Activated naive CD4-positive, alpha-beta T cell treated with anti-CD3 and anti-CD28 coated beads, Interleukin-2, amount 10 ng/mL, durations not matched to agents 7 days and 5 days (primary cell): Measurements from ENCODE around the gene SLC1A3.
A peak's percentile ranks its signal among the peaks of the same experiment; 100 is the strongest.

Experiments used
- CTCF ChIA-PET: fragments of 350-600 bp; sonication (Branson Sonifier 250); formaldehyde crosslinking; loops from one replicate; lab custom pipeline; 2021; ENCODE audit warnings: antibody characterized with exemption; lab: Charles Lee
- DNase-seq: peaks from one replicate; pipeline ENCODE4 v3.0.0-alpha.2; 2020
- H3K27ac Mint-ChIP-seq: one replicate; pipeline ENCODE4 v1.8.0; 2021; ENCODE audit warnings: mild to moderate bottlenecking, moderate library complexity, mixed read lengths
- H3K27me3 Mint-ChIP-seq: one replicate; pipeline ENCODE4 v1.8.0; 2021; ENCODE audit warnings: mild to moderate bottlenecking, mixed read lengths
- H3K36me3 Mint-ChIP-seq: one replicate; pipeline ENCODE4 v1.8.0; 2021; ENCODE audit warnings: mixed read lengths
- H3K4me1 Mint-ChIP-seq: one replicate; pipeline ENCODE4 v1.8.0; 2021; ENCODE audit warnings: mixed read lengths
- H3K4me3 Mint-ChIP-seq: one replicate; pipeline ENCODE4 v1.8.0; 2021; ENCODE audit warnings: mild to moderate bottlenecking, moderate library complexity, mixed read lengths
- H3K9me3 Mint-ChIP-seq: one replicate; pipeline ENCODE4 v1.8.0; 2021; ENCODE audit warnings: mixed read lengths

Gene SLC1A3

GRCh38 chr5:36705055-36705454, 98.6 kb downstream of the SLC1A3 start:
- Mint-ChIP-seq H3K27me3 (peaks cover 10% of the 10 kb centered on the region), H3K36me3 (no peaks in the 10 kb centered on the region), H3K27ac (no peak overlapping the region), H3K4me1 (no peaks in the 10 kb centered on the region), H3K4me3 (no peak overlapping the region), H3K9me3 (peaks cover 3% of the 10 kb centered on the region)
- CTCF ChIA-PET = no interaction called here
- no peak for DNase-seq

GRCh38 chr5:36706662-36707061, 100.3 kb downstream of the SLC1A3 start:
- DNase-seq = no peak
- Mint-ChIP-seq H3K36me3 (no peaks in the 10 kb centered on the region), H3K27me3 (peaks cover 6% of the 10 kb centered on the region), H3K27ac (no peak overlapping the region), H3K9me3 (peaks cover 3% of the 10 kb centered on the region), H3K4me1 (no peaks in the 10 kb centered on the region), H3K4me3 (no peak overlapping the region)
- CTCF ChIA-PET = interaction anchor here (1.0 kb wide), 1 partner anchor 16 kb away, joined by 3 read pairs; no protein-coding TSS in a partner anchor

DNA sequence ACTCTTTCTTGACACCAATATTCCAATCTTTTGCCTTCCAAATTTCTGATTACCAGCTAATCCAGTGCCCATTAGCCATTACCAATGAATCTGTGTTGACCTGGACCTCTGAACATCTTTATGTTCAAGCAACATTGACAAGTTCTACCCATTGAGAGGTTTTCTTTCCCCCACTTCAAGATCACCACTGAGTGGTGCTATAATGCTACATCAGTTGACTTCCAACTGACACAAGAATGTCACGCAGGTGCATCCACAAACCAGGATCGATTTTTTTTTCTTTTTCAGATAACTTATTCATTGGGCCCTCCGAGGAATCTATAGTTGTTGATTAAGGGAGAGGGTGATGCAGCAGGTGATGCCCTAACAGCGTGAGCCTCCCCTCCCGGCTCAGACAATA, 102.6 kb downstream of the SLC1A3 start:
- no peak overlapping the region for H3K27ac Mint-ChIP-seq
- H3K4me3 Mint-ChIP-seq = no peak overlapping the region
- peaks cover 3% of the 10 kb centered on the region for H3K27me3 Mint-ChIP-seq
- no peaks in the 10 kb centered on the region for H3K36me3 Mint-ChIP-seq
- CTCF ChIA-PET = interaction anchor here (1.1 to 1.3 kb wide), 2 partner anchors 13 to 18 kb away, joined by 3 to 5 read pairs; no protein-coding TSS in a partner anchor
- H3K4me1 Mint-ChIP-seq = no peaks in the 10 kb centered on the region
- no peak for DNase-seq
- H3K9me3 Mint-ChIP-seq = peaks cover 3% of the 10 kb centered on the region

GRCh38 chr5:36710039-36710438, 103.6 kb downstream of the SLC1A3 start:
- Mint-ChIP-seq H3K36me3 (no peaks in the 10 kb centered on the region), H3K27ac (no peak overlapping the region), H3K4me1 (no peaks in the 10 kb centered on the region), H3K4me3 (no peak overlapping the region), H3K27me3 (peaks cover 3% of the 10 kb centered on the region), H3K9me3 (peaks cover 3% of the 10 kb centered on the region)
- CTCF ChIA-PET = interaction anchor here (1.1 to 1.3 kb wide), 3 partner anchors 13 to 19 kb away, joined by 3 to 5 read pairs (median 3); no protein-coding TSS in a partner anchor
- DNase-seq = no peak

- H3K27me3 Mint-ChIP-seq = peaks cover 2% of the 10 kb centered on the region
- no peak for DNase-seq
- H3K9me3 Mint-ChIP-seq = peaks cover 2% of the 10 kb centered on the region
- no peak overlapping the region for H3K27ac Mint-ChIP-seq
- no peaks in the 10 kb centered on the region for H3K4me1 Mint-ChIP-seq
- H3K36me3 Mint-ChIP-seq = no peaks in the 10 kb centered on the region
- no peak overlapping the region for H3K4me3 Mint-ChIP-seq
- CTCF ChIA-PET = interaction anchor here (1.3 kb wide), 1 partner anchor 17 kb away, joined by 3 read pairs; no protein-coding TSS in a partner anchor
Observed at GRCh38 chr5:36712706-36713105, 106.3 kb downstream of the SLC1A3 start.

- CTCF ChIA-PET = interaction anchor here (1.3 kb wide), 1 partner anchor 18 kb away, joined by 3 read pairs; no protein-coding TSS in a partner anchor
- Mint-ChIP-seq H3K4me1 (no peaks in the 10 kb centered on the region), H3K4me3 (no peak overlapping the region), H3K9me3 (no peaks in the 10 kb centered on the region), H3K27me3 (no peaks in the 10 kb centered on the region), H3K36me3 (no peaks in the 10 kb centered on the region), H3K27ac (no peak overlapping the region)
- no peak for DNase-seq
Observed at GRCh38 chr5:36713541-36713940, 107.1 kb downstream of the SLC1A3 start.

DNA sequence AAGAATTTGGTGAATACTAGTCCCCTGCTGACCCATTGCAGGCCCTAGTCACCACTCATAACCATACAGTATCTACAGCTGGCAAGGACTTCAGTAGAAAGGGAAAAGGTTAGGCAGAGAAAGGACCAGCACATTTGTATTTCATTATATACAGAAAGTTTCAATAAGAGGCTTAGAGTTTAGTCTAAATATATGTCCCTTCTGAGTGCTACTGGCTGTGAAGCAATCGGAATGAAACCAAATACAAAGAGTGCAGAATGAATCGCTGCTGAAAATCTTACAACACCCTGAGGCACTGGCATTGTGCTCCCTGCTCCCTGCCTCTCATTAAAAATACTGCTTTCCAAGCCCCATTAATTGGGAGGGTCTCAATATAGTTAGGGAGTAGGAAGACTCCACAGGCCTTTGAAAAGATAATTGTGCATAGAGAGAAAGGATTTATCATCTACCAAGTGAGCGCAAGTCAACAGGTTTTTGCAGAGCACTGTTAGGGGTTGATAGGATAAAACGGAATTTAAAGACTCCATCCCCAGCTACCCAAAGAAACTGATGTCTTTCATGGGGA, 110.8 kb downstream of the SLC1A3 start:
- H3K9me3 Mint-ChIP-seq = no peaks in the 10 kb centered on the region
- no peak overlapping the region for H3K4me3 Mint-ChIP-seq
- no peaks in the 10 kb centered on the region for H3K36me3 Mint-ChIP-seq
- no peaks in the 10 kb centered on the region for H3K4me1 Mint-ChIP-seq
- DNase-seq = no peak
- no peak overlapping the region for H3K27ac Mint-ChIP-seq
- CTCF ChIA-PET = no interaction called here
- H3K27me3 Mint-ChIP-seq = peaks cover 5% of the 10 kb centered on the region

DNA sequence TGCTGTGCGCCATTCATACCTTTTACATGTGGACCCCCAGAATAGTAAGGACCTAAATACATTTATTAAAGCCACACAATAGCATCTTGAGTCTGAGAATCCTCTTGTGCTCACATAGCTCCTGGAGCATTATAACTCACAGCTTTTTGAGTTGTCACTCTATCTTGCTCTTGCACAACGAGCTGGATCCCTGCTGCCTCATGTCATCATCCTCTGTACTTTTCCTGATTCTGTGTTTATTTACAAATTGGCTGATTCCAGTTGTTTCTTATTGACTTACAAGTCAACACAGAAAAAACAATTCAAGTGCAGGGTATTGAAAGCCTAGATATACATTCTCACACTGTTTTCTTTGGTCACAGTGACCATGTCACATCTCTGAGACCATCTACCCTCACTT, 112.9 kb downstream of the SLC1A3 start:
- Mint-ChIP-seq H3K9me3 (no peaks in the 10 kb centered on the region), H3K27me3 (peaks cover 5% of the 10 kb centered on the region), H3K4me1 (peaks cover 13% of the 10 kb centered on the region), H3K36me3 (no peaks in the 10 kb centered on the region), H3K4me3 (no peak overlapping the region), H3K27ac (no peak overlapping the region)
- DNase-seq = no peak
- CTCF ChIA-PET = interaction anchor here (0.9 to 2.5 kb wide), 2 partner anchors 10 to 23 kb away, joined by 5 to 6 read pairs; no protein-coding TSS in a partner anchor

- peaks cover 5% of the 10 kb centered on the region for H3K27me3 Mint-ChIP-seq
- CTCF ChIA-PET = interaction anchor here (2.5 kb wide), 1 partner anchor 9 kb away, joined by 6 read pairs; no protein-coding TSS in a partner anchor
- H3K36me3 Mint-ChIP-seq = no peaks in the 10 kb centered on the region
- H3K27ac Mint-ChIP-seq = no peak overlapping the region
- no peaks in the 10 kb centered on the region for H3K9me3 Mint-ChIP-seq
- peaks cover 25% of the 10 kb centered on the region for H3K4me1 Mint-ChIP-seq
- no peak for DNase-seq
- no peak overlapping the region for H3K4me3 Mint-ChIP-seq
Observed at GRCh38 chr5:36720688-36721087, 114.3 kb downstream of the SLC1A3 start.

DNA sequence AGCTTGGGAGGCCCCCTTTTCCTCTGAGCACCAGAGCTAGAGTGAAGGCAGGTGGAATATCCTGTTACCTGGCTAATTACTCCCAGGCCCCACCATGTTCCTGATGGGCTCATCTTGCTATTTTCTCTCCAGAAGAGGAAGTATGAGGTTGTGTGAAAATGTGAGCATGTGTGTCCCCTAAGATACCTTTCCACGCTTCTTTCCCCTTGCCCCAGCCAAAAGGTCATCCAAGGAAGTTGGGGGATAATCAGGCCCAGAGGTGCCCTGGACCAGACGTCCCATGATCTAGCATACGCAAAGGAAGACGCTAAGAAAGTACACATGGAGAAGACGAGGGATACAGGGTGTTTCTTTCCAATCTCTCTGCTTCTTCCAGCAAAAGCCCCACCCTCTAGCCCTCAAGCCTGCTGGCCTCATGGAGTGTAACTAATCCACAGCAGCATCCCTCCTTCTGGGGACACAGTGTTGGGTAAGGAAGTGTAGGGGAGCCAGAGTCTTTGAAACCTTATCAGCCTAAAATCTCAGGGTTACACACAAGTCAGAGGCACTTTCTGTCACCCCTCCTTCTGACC, 115.3 kb downstream of the SLC1A3 start:
- peaks cover 26% of the 10 kb centered on the region for H3K4me1 Mint-ChIP-seq
- peaks cover 5% of the 10 kb centered on the region for H3K27me3 Mint-ChIP-seq
- no peak overlapping the region for H3K4me3 Mint-ChIP-seq
- no peak for DNase-seq
- H3K9me3 Mint-ChIP-seq = no peaks in the 10 kb centered on the region
- CTCF ChIA-PET = interaction anchor here (1.8 kb wide), 1 partner anchor 18 kb away, joined by 5 read pairs; no protein-coding TSS in a partner anchor
- H3K27ac Mint-ChIP-seq = no peak overlapping the region
- H3K36me3 Mint-ChIP-seq = no peaks in the 10 kb centered on the region

- H3K27me3 Mint-ChIP-seq = peaks cover 13% of the 10 kb centered on the region
- H3K9me3 Mint-ChIP-seq = no peaks in the 10 kb centered on the region
- H3K27ac Mint-ChIP-seq = no peak overlapping the region
- no peak overlapping the region for H3K4me3 Mint-ChIP-seq
- DNase-seq = no peak
- peaks cover 26% of the 10 kb centered on the region for H3K4me1 Mint-ChIP-seq
- H3K36me3 Mint-ChIP-seq = no peaks in the 10 kb centered on the region
- CTCF ChIA-PET = interaction anchor here (1.8 kb wide), 1 partner anchor 17 kb away, joined by 5 read pairs; no protein-coding TSS in a partner anchor
Observed at GRCh38 chr5:36722900-36723299, 116.5 kb downstream of the SLC1A3 start.

DNA sequence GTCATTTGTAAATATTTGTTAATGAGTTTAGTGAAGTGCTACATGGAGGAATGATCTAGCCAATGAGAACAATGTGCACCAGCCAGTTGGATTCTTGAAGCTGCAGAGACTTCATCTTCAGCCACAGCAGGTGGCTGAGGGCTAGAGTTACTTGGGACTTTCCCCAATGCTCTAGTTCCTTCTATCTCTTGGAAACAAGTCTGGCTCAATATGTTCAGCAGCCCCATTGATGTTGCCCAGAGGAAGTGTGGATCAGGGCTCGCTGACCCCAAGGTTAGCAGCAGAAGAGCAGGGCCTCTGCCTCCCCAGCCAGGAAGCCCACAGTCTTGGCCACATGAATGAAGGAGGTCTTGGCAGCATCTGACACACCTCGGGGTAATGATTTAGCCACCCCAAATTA, 117.5 kb downstream of the SLC1A3 start:
- Mint-ChIP-seq H3K27me3 (peaks cover 13% of the 10 kb centered on the region), H3K4me3 (peak overlapping the region; percentile 72), H3K27ac (no peak overlapping the region), H3K4me1 (peaks cover 26% of the 10 kb centered on the region), H3K36me3 (no peaks in the 10 kb centered on the region), H3K9me3 (no peaks in the 10 kb centered on the region)
- CTCF ChIA-PET = no interaction called here
- no peak for DNase-seq

- DNase-seq = peak; percentile 58
- H3K27ac Mint-ChIP-seq = peak overlapping the region; percentile 61
- CTCF ChIA-PET = interaction anchor here (0.9 to 1.1 kb wide), 2 partner anchors 26 to 29 kb away, joined by 3 read pairs; no protein-coding TSS in a partner anchor
- H3K4me3 Mint-ChIP-seq = peak overlapping the region; percentile 72
- H3K27me3 Mint-ChIP-seq = peaks cover 13% of the 10 kb centered on the region
- H3K36me3 Mint-ChIP-seq = no peaks in the 10 kb centered on the region
- no peaks in the 10 kb centered on the region for H3K9me3 Mint-ChIP-seq
- peaks cover 26% of the 10 kb centered on the region for H3K4me1 Mint-ChIP-seq
Observed at GRCh38 chr5:36724467-36725332, 118.3 kb downstream of the SLC1A3 start.

- Mint-ChIP-seq H3K4me1 (peaks cover 26% of the 10 kb centered on the region), H3K27me3 (peaks cover 13% of the 10 kb centered on the region), H3K9me3 (no peaks in the 10 kb centered on the region), H3K27ac (no peak overlapping the region), H3K4me3 (no peak overlapping the region), H3K36me3 (no peaks in the 10 kb centered on the region)
- DNase-seq = no peak
- CTCF ChIA-PET = no interaction called here
Observed at GRCh38 chr5:36726317-36726716, 119.9 kb downstream of the SLC1A3 start.
